ENCODE measurements around the gene SCML2.

DNA sequence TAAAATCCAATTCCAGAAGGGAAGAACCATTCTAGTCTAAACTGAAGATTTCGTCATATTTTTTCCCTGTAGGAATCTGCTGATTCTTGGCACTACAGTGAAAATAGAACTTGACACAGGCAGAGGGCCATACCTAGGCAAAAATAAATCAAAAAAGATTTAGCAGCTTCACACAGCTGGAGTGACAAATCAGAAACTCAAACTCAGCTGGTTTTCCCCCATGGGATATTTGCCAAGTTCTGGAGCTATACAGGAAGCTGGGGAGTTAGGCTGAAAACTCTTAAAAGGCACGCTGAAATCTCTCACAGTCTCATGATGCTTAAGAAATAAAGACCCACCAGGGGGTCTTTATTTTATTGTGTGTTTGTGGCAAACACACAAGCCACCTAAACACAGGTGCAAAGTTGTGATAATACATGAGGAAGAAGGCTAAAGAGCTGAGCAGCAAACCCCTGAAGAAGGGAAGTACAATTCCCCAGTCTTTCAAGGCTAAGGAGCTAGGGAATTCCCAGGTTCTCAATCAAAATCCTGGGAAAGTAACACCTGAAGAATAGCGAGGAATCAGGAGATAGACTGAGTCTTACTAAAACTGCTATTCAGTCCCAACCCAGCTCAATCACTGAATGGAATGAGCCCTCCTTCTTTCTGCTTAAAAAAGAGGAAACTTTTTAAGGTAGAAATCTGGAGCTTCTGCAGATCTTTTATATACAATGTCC is 101.7 kb downstream of the SCML2 start:
- TF ChIP-seq, protein P1, sequence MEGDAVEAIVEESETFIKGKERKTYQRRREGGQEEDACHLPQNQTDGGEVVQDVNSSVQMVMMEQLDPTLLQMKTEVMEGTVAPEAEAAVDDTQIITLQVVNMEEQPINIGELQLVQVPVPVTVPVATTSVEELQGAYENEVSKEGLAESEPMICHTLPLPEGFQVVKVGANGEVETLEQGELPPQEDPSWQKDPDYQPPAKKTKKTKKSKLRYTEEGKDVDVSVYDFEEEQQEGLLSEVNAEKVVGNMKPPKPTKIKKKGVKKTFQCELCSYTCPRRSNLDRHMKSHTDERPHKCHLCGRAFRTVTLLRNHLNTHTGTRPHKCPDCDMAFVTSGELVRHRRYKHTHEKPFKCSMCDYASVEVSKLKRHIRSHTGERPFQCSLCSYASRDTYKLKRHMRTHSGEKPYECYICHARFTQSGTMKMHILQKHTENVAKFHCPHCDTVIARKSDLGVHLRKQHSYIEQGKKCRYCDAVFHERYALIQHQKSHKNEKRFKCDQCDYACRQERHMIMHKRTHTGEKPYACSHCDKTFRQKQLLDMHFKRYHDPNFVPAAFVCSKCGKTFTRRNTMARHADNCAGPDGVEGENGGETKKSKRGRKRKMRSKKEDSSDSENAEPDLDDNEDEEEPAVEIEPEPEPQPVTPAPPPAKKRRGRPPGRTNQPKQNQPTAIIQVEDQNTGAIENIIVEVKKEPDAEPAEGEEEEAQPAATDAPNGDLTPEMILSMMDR (conservative IDR thresholded peaks at IDR 0.05; ENCODE audit: low read depth, low read length): no peak
- no peak for TF ChIP-seq EZH2 (IDR thresholded peaks at IDR 0.05; ENCODE audit: low read length, unreplicated experiment)
- no peak for TF ChIP-seq EZH2phosphoT487 (IDR thresholded peaks at IDR 0.05; ENCODE audit: borderline replicate concordance, low read length)
